Psoas muscle (tissue), 8 donors: ENCODE data around the gene KDM4C. TPM values are rescaled to one million over a fixed set of nuclear protein-coding genes. Genes with fewer than 3 reads are reported as not detected.

ENCODE experiments used
- ATAC-seq, 4 donors: fragments of 200-7000 bp; cut with Tn5 transposase; one replicate each; pipeline ENCODE4 v1.9.1; 2020; ENCODE audit warnings: moderate library complexity in 3 of 4, mild to moderate bottlenecking in 2 of 4
- DNase-seq, 2 donors: peaks; one replicate each; pipeline ENCODE4 v3.0.0-alpha.2; 2020
- H3K27ac ChIP-seq: fragments of 200-600 bp; one replicate; pipeline ENCODE4 v1.8.0; 2022
- H3K27me3 ChIP-seq, 3 donors: fragments of 200-600 bp in 1 of 3; one replicate each; pipeline versions ENCODE4 v1.6.1 to v1.8.0; 2013 to 2022; ENCODE audit warnings: low read length in 2 of 3, mild to moderate bottlenecking in 2 of 3, moderate library complexity in 1 of 3; ENCODE audit not compliant: insufficient read depth in 3 of 3
- H3K36me3 ChIP-seq, 2 donors: fragments of 200-600 bp in 1 of 2; one replicate each; pipeline versions ENCODE4 v1.6.1 to v1.8.0; 2013 to 2022; ENCODE audit warnings: low read depth in 1 of 2, mild to moderate bottlenecking in 1 of 2, moderate library complexity in 1 of 2; ENCODE audit not compliant: insufficient read depth in 1 of 2
- H3K4me1 ChIP-seq: fragments of 200-600 bp; one replicate; pipeline ENCODE4 v1.8.0; 2022
- H3K4me3 ChIP-seq: fragments of 200-600 bp; one replicate; pipeline ENCODE4 v1.8.0; 2022; ENCODE audit warnings: mild to moderate bottlenecking
- H3K9me3 ChIP-seq: fragments of 200-600 bp; one replicate; pipeline ENCODE4 v1.8.0; 2022
- CTCF ChIP-seq: fragments of 200-600 bp; IDR thresholded peaks from one replicate; pipeline ENCODE4 v1.8.0; 2022; ENCODE audit warnings: antibody characterized with exemption
- WGBS, 3 donors: extraction: QIAGEN DNeasy Blood & Tissue Kit; methylation state at CpG; one replicate each; pipeline versions ENCODE4 v1.1.6 to v1.1.7; 2013; 5-methylcytosine and 5-hydroxymethylcytosine counted together
- intact Hi-C, 2 donors: fragments of 100-400 bp; cut with DNase I; formaldehyde crosslinking; loops; one replicate each; pipeline versions ENCODE4 v1.11.0 to v1.14.2; 2022
- polyA plus RNA-seq, 3 donors: library from polyadenylated mRNA; stranded (reverse); fragments of 200-250 nt; gene quantifications; one replicate each; pipeline ENCODE4 v1.2.3, GENCODE V29; 2013
- total RNA-seq, 4 donors: library from RNA; stranded (reverse); fragmentation: NEBNext Ultra II Directional in 2 of 4; extraction: Animal tissue kit (Norgen Biotek cat#: 25700) in 2 of 4; gene quantifications; one replicate each; pipeline versions ENCODE4 v1.2.1 to v1.2.4, GENCODE V29; 2021 to 2023
- donor health status: healthy with polysubstance abuse.
- donor health status: DM: no; HTN: no; CAD: no; lungs with moderate emphysema.
- donor health status: Bipolar disorder and iron deficiency.
- donor health status: healthy.
- donor health status: DM: yes; HTN: yes; CAD: no.
- donor health status: DM: no; HTN: no; CAD: no.
- donor health status: DM: no; HTN: no; CAD: no.
- donor health status: DM: yes; HTN: yes; CAD: no.

Gene KDM4C
- total and polyA plus RNA-seq, 7 donors, result 2.7 to 13.0 (median 10.1) TPM

DNA sequence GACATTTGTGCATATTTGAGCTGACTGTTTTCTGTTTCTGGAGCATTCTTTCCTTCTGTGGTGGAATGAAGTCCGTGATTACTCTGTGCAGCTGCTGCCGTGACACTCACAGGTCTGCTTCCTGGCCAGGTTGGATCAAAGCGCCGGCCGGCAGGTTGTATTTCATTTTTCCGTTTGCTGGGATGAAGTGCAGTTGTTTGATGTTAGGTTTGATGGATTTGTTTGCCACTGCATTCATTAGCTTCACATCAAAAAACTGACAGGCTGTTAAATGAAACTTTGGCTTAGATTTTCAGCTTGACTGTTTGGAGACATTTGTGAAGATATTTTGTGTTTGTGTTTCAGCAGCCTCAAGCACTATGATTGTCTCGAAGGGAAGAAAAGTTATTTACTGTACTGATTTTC, 140.1 kb downstream of the KDM4C start:
- ATAC-seq (peak in 1 of 4 donors; percentile 40), DNase-seq (no peak)
- intact Hi-C loops, result no loop called here
- Histone ChIP-seq H3K27ac (no peak overlapping the region), H3K27me3 (no peaks in the 10 kb centered on the region), H3K4me1 (no peaks in the 10 kb centered on the region), H3K9me3 (no peaks in the 10 kb centered on the region), H3K36me3 (peaks cover 0 to 19% of the 10 kb centered on the region in 2 donors), H3K4me3 (no peak overlapping the region)
- 25 to 48% (median 29%) methylated on average over 7 of the region's 7 CpGs for WGBS, 3 donors
- no peak for TF ChIP-seq CTCF

DNA sequence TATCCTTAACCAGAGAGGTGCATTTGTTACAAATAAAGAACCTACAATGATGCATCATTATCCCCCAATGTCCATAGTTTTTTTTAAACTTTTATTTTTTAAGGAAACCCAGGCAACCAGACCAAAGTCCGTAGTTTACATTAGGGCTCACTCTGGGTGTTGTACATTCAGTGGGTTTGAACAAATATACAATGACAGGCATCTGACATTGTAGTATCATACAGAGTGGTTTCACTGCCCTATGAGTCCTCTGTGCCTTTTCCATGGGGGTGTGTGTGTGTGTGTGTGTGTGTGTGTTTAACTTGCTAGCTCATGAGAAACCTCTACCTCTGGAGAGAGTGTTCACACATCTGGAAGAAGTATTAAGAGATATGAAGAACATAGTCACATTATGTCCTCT, 141.5 kb downstream of the KDM4C start:
- Histone ChIP-seq H3K27me3 (no peaks in the 10 kb centered on the region), H3K27ac (no peak overlapping the region), H3K4me1 (no peaks in the 10 kb centered on the region), H3K36me3 (peaks cover 0 to 5% of the 10 kb centered on the region in 2 donors), H3K9me3 (no peaks in the 10 kb centered on the region), H3K4me3 (no peak overlapping the region)
- WGBS, 3 donors, result 46 to 94% (median 56%) methylated on average over 1 of the region's 1 CpG
- no peak for DNase-seq
- ATAC-seq, result no peak
- no peak for TF ChIP-seq CTCF
- intact Hi-C loops, result no loop called here

DNA sequence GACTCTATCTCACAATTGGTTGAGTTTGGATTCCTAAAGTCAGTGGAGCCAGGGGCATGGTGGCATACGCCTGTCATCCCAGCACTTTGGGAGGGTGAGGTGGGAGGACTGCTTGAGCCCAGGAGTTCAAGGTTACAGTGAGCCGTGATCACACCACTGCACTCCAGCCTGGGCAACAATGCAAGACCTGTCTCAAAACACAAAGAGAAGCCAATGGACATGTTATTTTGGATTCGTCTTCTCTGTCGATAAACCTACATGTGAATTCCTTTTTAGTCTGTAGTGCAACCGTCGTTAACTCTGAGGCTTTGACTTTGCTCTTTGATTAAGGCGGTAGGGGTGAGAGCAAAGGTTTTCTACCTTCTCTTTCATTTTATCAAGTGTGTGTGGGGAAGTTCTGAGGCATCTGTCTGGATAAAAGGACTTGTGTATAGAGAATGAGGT, 142.7 kb downstream of the KDM4C start:
- Histone ChIP-seq H3K27ac (no peak overlapping the region), H3K4me3 (no peak overlapping the region), H3K36me3 (no peaks in the 10 kb centered on the region), H3K27me3 (no peaks in the 10 kb centered on the region), H3K9me3 (no peaks in the 10 kb centered on the region), H3K4me1 (no peaks in the 10 kb centered on the region)
- TF ChIP-seq CTCF, result no peak
- intact Hi-C loops, result no loop called here
- ATAC-seq, result no peak
- no peak for DNase-seq
- 98 to 100% (median 99%) methylated on average over 7 of the region's 7 CpGs for WGBS, 3 donors

DNA sequence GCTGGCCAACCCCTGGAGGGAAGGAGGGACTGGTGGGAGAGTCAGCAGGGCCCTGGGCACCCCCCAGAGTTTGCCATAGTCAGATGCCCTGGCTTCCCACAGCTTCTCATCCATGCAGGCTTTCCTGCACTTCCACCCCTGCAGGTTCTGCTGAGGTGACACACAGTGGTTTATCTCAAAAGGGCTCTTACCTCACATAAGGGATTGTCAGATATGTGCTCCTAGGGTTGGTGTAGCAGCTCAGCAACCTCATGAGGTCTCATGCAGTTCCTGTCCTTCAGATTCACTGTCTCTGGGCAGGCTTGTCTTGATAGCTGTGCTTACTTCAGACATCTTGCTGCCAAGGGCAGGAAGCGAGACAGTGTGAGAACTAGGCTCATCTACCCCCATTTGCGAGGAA, 143.4 kb downstream of the KDM4C start:
- no peaks in the 10 kb centered on the region for H3K9me3 ChIP-seq
- no peak overlapping the region for H3K27ac ChIP-seq
- H3K36me3 ChIP-seq, result no peaks in the 10 kb centered on the region
- intact Hi-C loops, result no loop called here
- ATAC-seq (no peak), DNase-seq (no peak)
- WGBS, 3 donors, result 89 to 96% (median 95%) methylated on average over 2 of the region's 2 CpGs
- TF ChIP-seq CTCF, result no peak
- H3K4me1 ChIP-seq, result no peaks in the 10 kb centered on the region
- no peaks in the 10 kb centered on the region for H3K27me3 ChIP-seq
- H3K4me3 ChIP-seq, result no peak overlapping the region

DNA sequence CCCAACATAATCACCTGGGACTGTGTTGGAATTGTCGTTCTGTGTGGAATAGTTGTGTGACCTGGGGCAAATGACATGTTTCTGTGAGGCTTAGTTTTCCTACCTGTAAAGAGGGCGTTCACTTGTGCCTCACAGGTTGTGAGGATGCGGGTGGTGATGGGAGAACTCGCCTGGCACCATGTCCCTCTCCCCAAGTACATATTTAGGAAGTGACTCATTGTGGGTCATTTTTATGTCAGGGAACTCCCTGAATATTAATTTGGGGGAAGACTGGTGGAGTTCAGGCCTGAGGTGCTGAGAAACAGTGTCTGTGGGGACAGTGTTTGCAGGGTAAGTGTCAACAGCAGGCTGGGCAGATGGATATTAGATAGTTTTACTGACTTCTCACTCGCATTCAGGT, 144.7 kb downstream of the KDM4C start:
- TF ChIP-seq CTCF, result no peak
- Histone ChIP-seq H3K9me3 (no peaks in the 10 kb centered on the region), H3K4me1 (no peaks in the 10 kb centered on the region), H3K27me3 (no peaks in the 10 kb centered on the region), H3K36me3 (no peaks in the 10 kb centered on the region), H3K27ac (no peak overlapping the region), H3K4me3 (no peak overlapping the region)
- ATAC-seq, result no peak
- intact Hi-C loops, result no loop called here
- WGBS, 3 donors, result 71 to 85% (median 82%) methylated on average over 5 of the region's 5 CpGs
- DNase-seq, result no peak
